HCT116 (cell line): ENCODE measurements around the gene TMEM131. TPM values are rescaled to one million over a fixed set of nuclear protein-coding genes. Genes with fewer than 3 reads are reported as not detected.

Experiments used
- ATAC-seq: fragments of 200-7000 bp; cut with Tn5 transposase; 2 replicates; pipeline ENCODE4 v1.9.1; 2020; ENCODE audit warnings: mild to moderate bottlenecking, moderate library complexity
- BruUV-seq: library from RNA; stranded (reverse); fragments of 400-500 nt; replicated peaks from 2 replicates; lab custom pipeline; 2021; lab: Mats Ljungman, UMichigan
- CTCF ChIA-PET: fragments of 300-600 bp; sonication (Branson Sonifier 250); formaldehyde crosslinking; loops from one replicate; lab custom pipeline; 2021; ENCODE audit warnings: antibody characterized with exemption; lab: Charles Lee
- POLR2A ChIA-PET: fragments of 300-600, 350-600 bp; sonication (Branson Sonifier 250); formaldehyde crosslinking; loops from one replicate; lab custom pipeline; 2021; ENCODE audit warnings: antibody characterized with exemption; lab: Charles Lee
- RAD21 ChIA-PET, 2 experiments: fragments of 300-600 bp; sonication (Branson Sonifier 250); formaldehyde crosslinking; loops; one replicate each; lab custom pipeline; 2023; ENCODE audit warnings: low total read pairs in 2 of 2; ENCODE audit not compliant: uncharacterized antibody in 2 of 2, unreplicated experiment in 2 of 2, low non-redundant PET in 1 of 2; lab: Charles Lee
- DNase-seq: peaks from one replicate; pipeline ENCODE4 v3.0.0-alpha.2; 2010; ENCODE audit warnings: low read depth, low spot score
- H2AFZ ChIP-seq: fragments of 200-600 bp; shearing (Covaris generic), sonication (generic); 2 replicates; pipeline ENCODE4 v1.6.1; 2017; ENCODE audit warnings: low read depth, mixed run types, mixed read lengths, antibody characterized with exemption, low read length; ENCODE audit not compliant: poor library complexity, severe bottlenecking
- H3K27ac ChIP-seq: 2 replicates; pipeline ENCODE4 v1.5.1; 2012; ENCODE audit warnings: low read depth, low read length
- H3K27me3 ChIP-seq: fragments of 200-600 bp; sonication (generic); 2 replicates; pipeline ENCODE4 v1.6.1; 2016; ENCODE audit warnings: mixed run types, low read length, mixed read lengths; ENCODE audit not compliant: insufficient read depth
- H3K36me3 ChIP-seq, 2 experiments: fragments of 200-500 bp in 1 of 2; fragments of 200-600 bp in 1 of 2; sonication (Bioruptor generic) in 1 of 2; sonication (generic) in 1 of 2; 2 replicates each; pipeline versions ENCODE4 v1.5.1 to v1.6.1; 2014 to 2016; ENCODE audit warnings: low read length in 2 of 2, inconsistent platforms in 1 of 2, mixed read lengths in 1 of 2, mixed run types in 1 of 2; ENCODE audit not compliant: insufficient read depth in 2 of 2, control insufficient read depth in 1 of 2
- H3K4me1 ChIP-seq, 2 experiments: fragments of 200-600 bp in 1 of 2; sonication (generic) in 1 of 2; 2 replicates each; pipeline versions ENCODE4 v1.5.1 to v1.6.1; 2012 to 2017; ENCODE audit warnings: low read length in 2 of 2, inconsistent platforms in 1 of 2, mild to moderate bottlenecking in 1 of 2, mixed read lengths in 1 of 2, mixed run types in 1 of 2, moderate library complexity in 1 of 2; ENCODE audit not compliant: insufficient read depth in 2 of 2, control insufficient read depth in 1 of 2
- H3K4me2 ChIP-seq: fragments of 200-600 bp; sonication (generic); 2 replicates; pipeline ENCODE4 v1.6.1; 2017; ENCODE audit warnings: mixed run types, low read length, mixed read lengths
- H3K4me3 ChIP-seq, 2 experiments: fragments of 200-600 bp in 1 of 2; sonication (generic) in 1 of 2; replicated peaks in 1 of 2; 2 replicates each; pipeline ENCODE4 v1.5.1; 2011 to 2016; ENCODE audit warnings: low read length in 2 of 2, control low read depth in 1 of 2, low read depth in 1 of 2, mild to moderate bottlenecking in 1 of 2, mixed read lengths in 1 of 2, mixed run types in 1 of 2
- H3K79me2 ChIP-seq: fragments of 200-600 bp; sonication (generic); 2 replicates; pipeline ENCODE4 v1.6.1; 2017; ENCODE audit warnings: mild to moderate bottlenecking, mixed run types, low read length, moderate library complexity, mixed read lengths; ENCODE audit not compliant: insufficient read depth
- H3K9ac ChIP-seq: fragments of 200-600 bp; sonication (generic); 2 replicates; pipeline ENCODE4 v1.6.1; 2016; ENCODE audit warnings: low read length, mixed read lengths
- H3K9me2 ChIP-seq: fragments of 200-600 bp; sonication (generic), shearing (Covaris generic); 2 replicates; pipeline ENCODE4 v1.6.1; 2017; ENCODE audit warnings: mixed run types, mild to moderate bottlenecking, moderate library complexity; ENCODE audit not compliant: insufficient read depth
- H3K9me3 ChIP-seq, 2 experiments: fragments of 200-500 bp in 1 of 2; fragments of 200-600 bp in 1 of 2; sonication (Bioruptor generic) in 1 of 2; sonication (generic) in 1 of 2; 2 replicates each; pipeline ENCODE4 v1.6.1; 2014 to 2017; ENCODE audit warnings: low read length in 2 of 2, mixed read lengths in 2 of 2, inconsistent platforms in 1 of 2, low read depth in 1 of 2, mild to moderate bottlenecking in 1 of 2, mixed run types in 1 of 2, moderate library complexity in 1 of 2; ENCODE audit not compliant: control insufficient read depth in 1 of 2, insufficient read depth in 1 of 2
- H4K20me1 ChIP-seq: fragments of 200-600 bp; sonication (generic), shearing (Covaris generic); 2 replicates; pipeline ENCODE4 v1.6.1; 2017; ENCODE audit warnings: mixed run types, mild to moderate bottlenecking, moderate library complexity; ENCODE audit not compliant: insufficient read depth
- CBX3 ChIP-seq: IDR thresholded peaks from 2 replicates; pipeline ENCODE4 v1.6.1; 2012; ENCODE audit warnings: low read depth
- CEBPB ChIP-seq: IDR thresholded peaks from 2 replicates; pipeline ENCODE4 v1.6.1; 2012; ENCODE audit warnings: low read depth
- ELF1 ChIP-seq: IDR thresholded peaks from 2 replicates; pipeline ENCODE4 v1.6.1; 2012; ENCODE audit warnings: low read depth, borderline replicate concordance
- EZH2 ChIP-seq: fragments of 200-600 bp; sonication (generic); IDR thresholded peaks from 2 replicates; pipeline ENCODE4 v1.6.1; 2017; ENCODE audit warnings: antibody characterized with exemption, mixed run types
- FOSL1 ChIP-seq: IDR thresholded peaks from 2 replicates; pipeline ENCODE4 v1.6.1; 2012; ENCODE audit warnings: low read depth
- JUND ChIP-seq: IDR thresholded peaks from 2 replicates; pipeline ENCODE4 v1.6.1; 2012
- MAX ChIP-seq: IDR thresholded peaks from 2 replicates; pipeline ENCODE4 v1.6.1; 2012
- REST ChIP-seq: IDR thresholded peaks from 2 replicates; pipeline ENCODE4 v1.6.1; 2012; ENCODE audit warnings: low read depth
- SRF ChIP-seq: IDR thresholded peaks from 2 replicates; pipeline ENCODE4 v1.6.1; 2012; ENCODE audit warnings: low read depth
- YY1 ChIP-seq: IDR thresholded peaks from 2 replicates; pipeline ENCODE4 v1.6.1; 2011; ENCODE audit warnings: low read length, low read depth, moderate library complexity, mild to moderate bottlenecking; ENCODE audit not compliant: insufficient replicate concordance; ENCODE audit errors: extremely low read depth
- ZBTB33 ChIP-seq: IDR thresholded peaks from 2 replicates; pipeline ENCODE4 v1.6.1; 2011; ENCODE audit warnings: mild to moderate bottlenecking, low read length, moderate library complexity; ENCODE audit not compliant: insufficient replicate concordance; ENCODE audit errors: extremely low read depth
- ZFX ChIP-seq: fragments of 450-650 bp; IDR thresholded peaks from 2 replicates; pipeline ENCODE4 v1.6.1; 2017
- ZNF274 ChIP-seq: fragments of 200-500 bp; sonication (Bioruptor generic); IDR thresholded peaks from 2 replicates; pipeline ENCODE4 v1.6.1; 2014; ENCODE audit warnings: mild to moderate bottlenecking, low read depth, low read length, inconsistent platforms
- intact Hi-C: fragments of 100-400 bp; cut with micrococcal nuclease; formaldehyde crosslinking; loops from 2 replicates; pipeline ENCODE4 v1.10.0; 2022
- total RNA-seq: library from RNA; stranded (reverse); gene quantifications from one replicate; pipeline ENCODE4 v1.2.1, GENCODE V29; 2021; ENCODE audit not compliant: unreplicated experiment

The TMEM131 gene
- total RNA-seq, 1 experiment from 2014 or later = 51.5 TPM

- no peaks in the 10 kb centered on the region for H3K9me2 ChIP-seq
- POLR2A ChIA-PET = no interaction called here
- H3K9ac ChIP-seq = no peak overlapping the region
- no peak overlapping the region for H3K4me2 ChIP-seq
- no peak overlapping the region for H3K27ac ChIP-seq
- no peaks in the 10 kb centered on the region for H3K36me3 ChIP-seq
- H3K79me2 ChIP-seq = no peaks in the 10 kb centered on the region
- no TSS peak for BruUV-seq
- no peak overlapping the region for H3K4me3 ChIP-seq
- no peaks in the 10 kb centered on the region for H4K20me1 ChIP-seq
- TF ChIP-seq ELF1 = no peak
- no peak overlapping the region for H2AFZ ChIP-seq
- no peaks in the 10 kb centered on the region for H3K27me3 ChIP-seq
- CTCF ChIA-PET = no interaction called here
- ATAC-seq = no peak
- RAD21 ChIA-PET = no interaction called here
- intact Hi-C loops = no loop called here
- H3K4me1 ChIP-seq = peaks cover 0 to 5% of the 10 kb centered on the region in 2 experiments; a peak in 2 of 4 replicates
- no peak for DNase-seq
- no peaks in the 10 kb centered on the region for H3K9me3 ChIP-seq
Measured at GRCh38 chr2:97733341-97734035, 262.3 kb downstream of the TMEM131 start.

GRCh38 chr2:97732436-97733340, 263.1 kb downstream of the TMEM131 start:
- RAD21 ChIA-PET = no interaction called here
- Histone ChIP-seq H2AFZ (no peak overlapping the region), H3K9ac (no peak overlapping the region), H3K9me3 (no peaks in the 10 kb centered on the region), H3K4me1 (peaks cover 0 to 5% of the 10 kb centered on the region in 2 experiments; a peak in 2 of 4 replicates), H4K20me1 (no peaks in the 10 kb centered on the region), H3K4me2 (no peak overlapping the region), H3K36me3 (no peaks in the 10 kb centered on the region), H3K79me2 (no peaks in the 10 kb centered on the region), H3K9me2 (no peaks in the 10 kb centered on the region), H3K27ac (no peak overlapping the region), H3K27me3 (no peaks in the 10 kb centered on the region), H3K4me3 (no peak overlapping the region)
- no TSS peak for BruUV-seq
- intact Hi-C loops = no loop called here
- CTCF ChIA-PET = no interaction called here
- DNase-seq (no peak), ATAC-seq (no peak)
- POLR2A ChIA-PET = no interaction called here
- TF ChIP-seq ZNF274 (no peak), CBX3 (no peak), FOSL1 (no peak), ZFX (no peak), EZH2 (no peak), ZBTB33 (no peak), SRF (no peak), CEBPB (no peak), JUND (no peak), REST (no peak), MAX (no peak), YY1 (no peak)
